OCI-LY7 (cell line): ENCODE measurements around the gene PIK3IP1. TPM values are rescaled to one million over a fixed set of nuclear protein-coding genes. Genes with fewer than 3 reads are reported as not detected.

Experiments
- BruUV-seq: library from RNA; stranded (reverse); fragments of 400-500 nt; replicated peaks from 2 replicates; lab custom pipeline; 2021; lab: Mats Ljungman, UMichigan
- CTCF ChIA-PET: fragments of 300-600 bp; sonication (Branson Sonifier 250); formaldehyde crosslinking; loops from one replicate; lab custom pipeline; 2022; ENCODE audit warnings: antibody characterized with exemption; ENCODE audit not compliant: unreplicated experiment; lab: Charles Lee
- POLR2A ChIA-PET: fragments of 300-600 bp; sonication (Branson Sonifier 250); formaldehyde crosslinking; loops from one replicate; lab custom pipeline; 2022; ENCODE audit warnings: antibody characterized with exemption; lab: Charles Lee
- DNase-seq: peaks from one replicate; pipeline ENCODE4 v3.0.0-alpha.2; 2015; ENCODE audit warnings: low spot score
- H2AFZ ChIP-seq: fragments of 200-600 bp; sonication (generic), shearing (Covaris generic); 2 replicates; pipeline ENCODE4 v1.6.1; 2014; ENCODE audit warnings: mild to moderate bottlenecking, antibody characterized with exemption, low read length, moderate library complexity
- H3K27ac ChIP-seq: fragments of 200-600 bp; sonication (generic); 2 replicates; pipeline ENCODE4 v1.5.1; 2014; ENCODE audit warnings: mixed run types, low read depth, mild to moderate bottlenecking, moderate library complexity, low read length, inconsistent platforms; ENCODE audit not compliant: poor library complexity, severe bottlenecking
- H3K36me3 ChIP-seq: fragments of 200-600 bp; sonication (generic); 2 replicates; pipeline ENCODE4 v1.6.1; 2014; ENCODE audit warnings: mild to moderate bottlenecking, antibody characterized with exemption, low read length, moderate library complexity, mixed read lengths; ENCODE audit not compliant: insufficient read depth
- H3K4me1 ChIP-seq: fragments of 200-600 bp; sonication (generic); 2 replicates; pipeline ENCODE4 v1.5.1; 2014; ENCODE audit warnings: mild to moderate bottlenecking, low read length; ENCODE audit not compliant: insufficient read depth, poor library complexity, severe bottlenecking
- H3K4me2 ChIP-seq: fragments of 200-600 bp; sonication (generic); 2 replicates; pipeline ENCODE4 v1.6.1; 2014; ENCODE audit warnings: mild to moderate bottlenecking, low read length
- H3K4me3 ChIP-seq: fragments of 200-600 bp; sonication (generic); 2 replicates; pipeline ENCODE4 v1.5.1; 2014; ENCODE audit warnings: mild to moderate bottlenecking, low read depth, low read length; ENCODE audit not compliant: poor library complexity, severe bottlenecking
- H3K79me2 ChIP-seq: fragments of 200-600 bp; sonication (generic); 2 replicates; pipeline ENCODE4 v1.6.1; 2016; ENCODE audit warnings: low read depth, mild to moderate bottlenecking, low read length, moderate library complexity, mixed read lengths; ENCODE audit not compliant: insufficient read depth
- H3K9me2 ChIP-seq: fragments of 200-600 bp; sonication (generic); 2 replicates; pipeline ENCODE4 v1.6.1; 2016; ENCODE audit warnings: mild to moderate bottlenecking, low read length, mixed read lengths; ENCODE audit not compliant: insufficient read depth
- H3K9me3 ChIP-seq: fragments of 200-600 bp; sonication (generic); 2 replicates; pipeline ENCODE4 v1.6.1; 2014; ENCODE audit warnings: mild to moderate bottlenecking, mixed run types, low read length, mixed read lengths
- H4K20me1 ChIP-seq: fragments of 200-600 bp; sonication (generic); 2 replicates; pipeline ENCODE4 v1.6.1; 2014; ENCODE audit warnings: mild to moderate bottlenecking, antibody characterized with exemption, low read length, moderate library complexity, mixed read lengths; ENCODE audit not compliant: insufficient read depth
- EZH2phosphoT487 ChIP-seq: fragments of 200-600 bp; sonication (generic); IDR thresholded peaks from 2 replicates; pipeline ENCODE4 v1.6.1; 2018; ENCODE audit warnings: low read depth, borderline replicate concordance, mild to moderate bottlenecking, mixed run types, antibody characterized with exemption, low read length, moderate library complexity, mixed read lengths
- intact Hi-C: fragments of 100-400 bp; cut with micrococcal nuclease; formaldehyde crosslinking; loops from one replicate; pipeline ENCODE4 v1.10.0; 2022; ENCODE audit not compliant: unreplicated experiment
- total RNA-seq, 2 experiments: library from RNA; depleted of rRNA in 1 of 2; stranded (reverse); fragments of >200 nt in 1 of 2; shearing (Covaris generic) in 1 of 2; gene quantifications; 2 replicates each; pipeline ENCODE4 v1.2.3, GENCODE V29; 2014 to 2022
- TF ChIP-seq, protein P1 (sequence below): fragments of 200-600 bp; sonication (generic); conservative IDR thresholded peaks from 2 replicates; pipeline ENCODE4 v1.5.1; 2014; ENCODE audit warnings: mild to moderate bottlenecking, antibody characterized with exemption, low read length, moderate library complexity, mixed read lengths

PIK3IP1 gene
- total RNA-seq, 2 experiments from 2014 or later, result 17.1 to 20.4 TPM

DNA sequence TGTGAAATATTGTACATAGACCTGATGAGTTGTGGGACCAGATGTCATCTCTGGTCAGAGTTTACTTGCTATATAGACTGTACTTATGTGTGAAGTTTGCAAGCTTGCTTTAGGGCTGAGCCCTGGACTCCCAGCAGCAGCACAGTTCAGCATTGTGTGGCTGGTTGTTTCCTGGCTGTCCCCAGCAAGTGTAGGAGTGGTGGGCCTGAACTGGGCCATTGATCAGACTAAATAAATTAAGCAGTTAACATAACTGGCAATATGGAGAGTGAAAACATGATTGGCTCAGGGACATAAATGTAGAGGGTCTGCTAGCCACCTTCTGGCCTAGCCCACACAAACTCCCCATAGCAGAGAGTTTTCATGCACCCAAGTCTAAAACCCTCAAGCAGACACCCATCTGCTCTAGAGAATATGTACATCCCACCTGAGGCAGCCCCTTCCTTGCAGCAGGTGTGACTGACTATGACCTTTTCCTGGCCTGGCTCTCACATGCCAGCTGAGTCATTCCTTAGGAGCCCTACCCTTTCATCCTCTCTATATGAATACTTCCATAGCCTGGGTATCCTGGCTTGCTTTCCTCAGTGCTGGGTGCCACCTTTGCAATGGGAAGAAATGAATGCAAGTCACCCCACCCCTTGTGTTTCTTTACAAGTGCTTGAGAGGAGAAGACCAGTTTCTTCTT, 12.3 kb downstream of the PIK3IP1 start:
- ChIA-PET POLR2A (no interaction called here), CTCF (interaction anchor here (0.6 kb wide), 1 partner anchor 358 kb away, joined by 3 read pairs; no protein-coding TSS in a partner anchor)
- intact Hi-C loops, result no loop called here
- Histone ChIP-seq H3K4me2 (no peak overlapping the region), H3K9me3 (no peaks in the 10 kb centered on the region), H2AFZ (no peak overlapping the region), H3K9me2 (no peaks in the 10 kb centered on the region), H3K4me1 (peaks cover 5% of the 10 kb centered on the region), H3K27ac (no peak overlapping the region), H4K20me1 (no peaks in the 10 kb centered on the region), H3K79me2 (no peaks in the 10 kb centered on the region), H3K4me3 (no peak overlapping the region), H3K36me3 (peaks cover 62% of the 10 kb centered on the region)
- TF ChIP-seq, protein P1, sequence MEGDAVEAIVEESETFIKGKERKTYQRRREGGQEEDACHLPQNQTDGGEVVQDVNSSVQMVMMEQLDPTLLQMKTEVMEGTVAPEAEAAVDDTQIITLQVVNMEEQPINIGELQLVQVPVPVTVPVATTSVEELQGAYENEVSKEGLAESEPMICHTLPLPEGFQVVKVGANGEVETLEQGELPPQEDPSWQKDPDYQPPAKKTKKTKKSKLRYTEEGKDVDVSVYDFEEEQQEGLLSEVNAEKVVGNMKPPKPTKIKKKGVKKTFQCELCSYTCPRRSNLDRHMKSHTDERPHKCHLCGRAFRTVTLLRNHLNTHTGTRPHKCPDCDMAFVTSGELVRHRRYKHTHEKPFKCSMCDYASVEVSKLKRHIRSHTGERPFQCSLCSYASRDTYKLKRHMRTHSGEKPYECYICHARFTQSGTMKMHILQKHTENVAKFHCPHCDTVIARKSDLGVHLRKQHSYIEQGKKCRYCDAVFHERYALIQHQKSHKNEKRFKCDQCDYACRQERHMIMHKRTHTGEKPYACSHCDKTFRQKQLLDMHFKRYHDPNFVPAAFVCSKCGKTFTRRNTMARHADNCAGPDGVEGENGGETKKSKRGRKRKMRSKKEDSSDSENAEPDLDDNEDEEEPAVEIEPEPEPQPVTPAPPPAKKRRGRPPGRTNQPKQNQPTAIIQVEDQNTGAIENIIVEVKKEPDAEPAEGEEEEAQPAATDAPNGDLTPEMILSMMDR, result no peak
- TF ChIP-seq EZH2phosphoT487, result no peak
- DNase-seq, result no peak
- no TSS peak for BruUV-seq

DNA sequence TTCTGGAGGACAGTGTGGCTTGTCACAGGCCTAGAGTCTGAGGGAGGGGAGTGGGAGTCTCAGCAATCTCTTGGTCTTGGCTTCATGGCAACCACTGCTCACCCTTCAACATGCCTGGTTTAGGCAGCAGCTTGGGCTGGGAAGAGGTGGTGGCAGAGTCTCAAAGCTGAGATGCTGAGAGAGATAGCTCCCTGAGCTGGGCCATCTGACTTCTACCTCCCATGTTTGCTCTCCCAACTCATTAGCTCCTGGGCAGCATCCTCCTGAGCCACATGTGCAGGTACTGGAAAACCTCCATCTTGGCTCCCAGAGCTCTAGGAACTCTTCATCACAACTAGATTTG, 13.0 kb downstream of the PIK3IP1 start:
- H3K9me3 ChIP-seq, result no peaks in the 10 kb centered on the region

More for the DNA sequence above, 13.0 kb downstream of the PIK3IP1 start:
- no TSS peak for BruUV-seq
- H3K27ac ChIP-seq, result no peak overlapping the region
- H3K36me3 ChIP-seq, result peaks cover 63% of the 10 kb centered on the region
- no peak overlapping the region for H3K4me2 ChIP-seq
- no peak for TF ChIP-seq EZH2phosphoT487
- TF ChIP-seq, protein P1, result no peak
- ChIA-PET CTCF (interaction anchor here (0.6 kb wide), 1 partner anchor 358 kb away, joined by 3 read pairs; no protein-coding TSS in a partner anchor), POLR2A (no interaction called here)
- H3K4me1 ChIP-seq, result no peaks in the 10 kb centered on the region
- DNase-seq, result no peak
- no peaks in the 10 kb centered on the region for H4K20me1 ChIP-seq
- no peaks in the 10 kb centered on the region for H3K9me2 ChIP-seq
- no peak overlapping the region for H2AFZ ChIP-seq
- intact Hi-C loops, result no loop called here
- H3K79me2 ChIP-seq, result no peaks in the 10 kb centered on the region
- H3K4me3 ChIP-seq, result no peak overlapping the region
